ENCODE data around the gene KAT7. TPM values are rescaled to one million over a fixed set of nuclear protein-coding genes. Genes with fewer than 3 reads are reported as not detected.

Gene KAT7
- total RNA-seq, 1 experiment from 2014 or later: 79.5 TPM

DNA sequence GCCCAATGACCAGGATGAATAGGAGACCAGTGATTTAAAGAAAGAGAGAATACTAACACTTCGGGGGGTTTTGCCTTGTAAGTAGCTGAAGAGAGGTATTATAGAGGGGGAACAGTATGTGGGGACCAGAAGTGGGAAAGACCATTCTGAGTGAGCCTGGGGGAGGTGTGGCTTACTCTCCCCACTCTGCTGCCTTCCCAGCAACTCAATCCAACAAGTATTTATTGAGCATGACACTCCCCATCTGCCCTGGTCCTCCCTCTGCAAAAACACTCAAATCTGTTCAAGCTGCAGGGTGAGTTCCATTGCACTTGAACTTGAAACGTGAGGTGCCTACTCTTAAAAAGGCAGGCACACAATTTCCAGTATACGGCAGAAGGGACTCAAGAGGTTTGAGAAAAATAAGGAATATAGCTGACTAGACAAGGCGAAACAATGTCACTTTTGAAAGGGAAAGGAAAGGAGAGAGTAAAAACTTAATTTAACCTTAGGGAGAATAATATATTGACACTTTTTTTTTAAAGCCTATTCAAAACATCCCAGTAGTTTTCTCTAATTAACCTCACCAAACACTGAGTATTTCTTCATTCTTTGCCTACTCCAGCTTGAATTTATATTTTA is 32.7 kb upstream of the KAT7 start:
- no peak overlapping the region for H3K4me2 ChIP-seq (ENCODE audit: low read length)
- no peaks in the 10 kb centered on the region for H3K79me2 ChIP-seq (ENCODE audit: insufficient read depth, low read length)
- intact Hi-C loops (cut with micrococcal nuclease): no loop called here
- ChIA-PET CTCF (no interaction called here), POLR2A (interaction anchor here (1.7 kb wide), 1 partner anchor 8 kb away, joined by 7 read pairs; the partner anchor contains the start of gene FAM117A), RAD21 (ENCODE audit: low non-redundant PET in 1 of 2, low total read pairs in 2 of 2, uncharacterized antibody in 2 of 2, unreplicated experiment in 2 of 2) (interaction anchor here in 1 of 2 experiments (0.6 kb wide), 1 partner anchor 8 kb away, joined by 4 read pairs; the partner anchor contains the start of gene FAM117A)
- no peaks in the 10 kb centered on the region for H3K4me1 ChIP-seq (ENCODE audit: control insufficient read depth in 1 of 2, insufficient read depth in 2 of 2, low read length in 2 of 2)
- ATAC-seq (no peak), DNase-seq (ENCODE audit: low read depth, low spot score) (no peak)
- no peak overlapping the region for H3K9ac ChIP-seq (ENCODE audit: low read length)
- no peaks in the 10 kb centered on the region for H3K36me3 ChIP-seq (ENCODE audit: control insufficient read depth in 1 of 2, insufficient read depth in 2 of 2, low read length in 2 of 2)
- H2AFZ ChIP-seq (ENCODE audit: low read depth, low read length, poor library complexity, severe bottlenecking): no peak overlapping the region
- H3K9me2 ChIP-seq (ENCODE audit: insufficient read depth): no peaks in the 10 kb centered on the region
- TF ChIP-seq EZH2 (IDR thresholded peaks at IDR 0.05) (no peak), RAD21 (IDR thresholded peaks at IDR 0.05; ENCODE audit: low read depth) (no peak), ELF1 (IDR thresholded peaks at IDR 0.05; ENCODE audit: borderline replicate concordance, low read depth) (no peak), TCF7L2 (IDR thresholded peaks at IDR 0.05; ENCODE audit: borderline replicate concordance, extremely low read depth, insufficient read depth, insufficient read length) (no peak), ZNF274 (IDR thresholded peaks at IDR 0.05; ENCODE audit: low read depth, low read length) (no peak)
- TF ChIP-seq, protein P1, sequence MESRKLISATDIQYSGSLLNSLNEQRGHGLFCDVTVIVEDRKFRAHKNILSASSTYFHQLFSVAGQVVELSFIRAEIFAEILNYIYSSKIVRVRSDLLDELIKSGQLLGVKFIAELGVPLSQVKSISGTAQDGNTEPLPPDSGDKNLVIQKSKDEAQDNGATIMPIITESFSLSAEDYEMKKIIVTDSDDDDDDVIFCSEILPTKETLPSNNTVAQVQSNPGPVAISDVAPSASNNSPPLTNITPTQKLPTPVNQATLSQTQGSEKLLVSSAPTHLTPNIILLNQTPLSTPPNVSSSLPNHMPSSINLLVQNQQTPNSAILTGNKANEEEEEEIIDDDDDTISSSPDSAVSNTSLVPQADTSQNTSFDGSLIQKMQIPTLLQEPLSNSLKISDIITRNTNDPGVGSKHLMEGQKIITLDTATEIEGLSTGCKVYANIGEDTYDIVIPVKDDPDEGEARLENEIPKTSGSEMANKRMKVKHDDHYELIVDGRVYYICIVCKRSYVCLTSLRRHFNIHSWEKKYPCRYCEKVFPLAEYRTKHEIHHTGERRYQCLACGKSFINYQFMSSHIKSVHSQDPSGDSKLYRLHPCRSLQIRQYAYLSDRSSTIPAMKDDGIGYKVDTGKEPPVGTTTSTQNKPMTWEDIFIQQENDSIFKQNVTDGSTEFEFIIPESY (IDR thresholded peaks at IDR 0.05; ENCODE audit: extremely low read depth, insufficient replicate concordance, low read length): no peak
- TF ChIP-seq, protein P2, sequence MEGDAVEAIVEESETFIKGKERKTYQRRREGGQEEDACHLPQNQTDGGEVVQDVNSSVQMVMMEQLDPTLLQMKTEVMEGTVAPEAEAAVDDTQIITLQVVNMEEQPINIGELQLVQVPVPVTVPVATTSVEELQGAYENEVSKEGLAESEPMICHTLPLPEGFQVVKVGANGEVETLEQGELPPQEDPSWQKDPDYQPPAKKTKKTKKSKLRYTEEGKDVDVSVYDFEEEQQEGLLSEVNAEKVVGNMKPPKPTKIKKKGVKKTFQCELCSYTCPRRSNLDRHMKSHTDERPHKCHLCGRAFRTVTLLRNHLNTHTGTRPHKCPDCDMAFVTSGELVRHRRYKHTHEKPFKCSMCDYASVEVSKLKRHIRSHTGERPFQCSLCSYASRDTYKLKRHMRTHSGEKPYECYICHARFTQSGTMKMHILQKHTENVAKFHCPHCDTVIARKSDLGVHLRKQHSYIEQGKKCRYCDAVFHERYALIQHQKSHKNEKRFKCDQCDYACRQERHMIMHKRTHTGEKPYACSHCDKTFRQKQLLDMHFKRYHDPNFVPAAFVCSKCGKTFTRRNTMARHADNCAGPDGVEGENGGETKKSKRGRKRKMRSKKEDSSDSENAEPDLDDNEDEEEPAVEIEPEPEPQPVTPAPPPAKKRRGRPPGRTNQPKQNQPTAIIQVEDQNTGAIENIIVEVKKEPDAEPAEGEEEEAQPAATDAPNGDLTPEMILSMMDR (IDR thresholded peaks at IDR 0.05 in 2 of 3, conservative IDR thresholded peaks at IDR 0.05 in 1 of 3; ENCODE audit: borderline replicate concordance in 1 of 3, insufficient read depth in 1 of 3, low read depth in 2 of 3, low read length in 2 of 3): no peak
- H3K27ac ChIP-seq (ENCODE audit: low read depth, low read length): no peak overlapping the region
- no peaks in the 10 kb centered on the region for H3K27me3 ChIP-seq (ENCODE audit: insufficient read depth, low read length)
- no peaks in the 10 kb centered on the region for H3K9me3 ChIP-seq (ENCODE audit: control insufficient read depth in 1 of 2, insufficient read depth in 1 of 2, low read depth in 1 of 2, low read length in 2 of 2)
- no TSS peak for BruUV-seq (replicated peaks)
- no peak overlapping the region for H3K4me3 ChIP-seq (replicated peaks in 1 of 2; ENCODE audit: low read depth in 1 of 2, low read length in 2 of 2)
- H4K20me1 ChIP-seq (ENCODE audit: insufficient read depth): no peaks in the 10 kb centered on the region

All from HCT116 (cell line).